ENCODE results near the gene ZYX. TPM values are rescaled to one million over a fixed set of nuclear protein-coding genes. Genes with fewer than 3 reads are reported as not detected.
A peak's percentile ranks its signal among the peaks of the same experiment; 100 is the strongest.

ZYX gene
- total and polyA plus RNA-seq, 2 of the 13 experiments (the other 11 are each of a cell fraction or from before 2014, with no cell fraction given): 9.9 to 13.7 TPM

- no peak overlapping the region for H2AFZ ChIP-seq (ENCODE audit: low read length)
- no peak overlapping the region for H3K4me3 ChIP-seq (replicated peaks in 1 of 3; ENCODE audit: insufficient read depth in 1 of 3, low read depth in 2 of 3, low read length in 3 of 3)
- in situ Hi-C loops (cut with HindIII; ENCODE audit: extremely low pct_ligation_motif_present, low pct_unique_long_range_greater_than_20kb): loop anchor here (25.0 kb wide), 1 partner anchor 525 kb away; the partner anchor contains the start of gene TCAF1
- no TSS peak for BruUV-seq (replicated peaks)
- ChIA-PET CTCF (ENCODE audit: low intra/inter-chr PET ratio, low total read pairs) (no interaction called here), POLR2A (interaction anchor here (1.2 kb wide), 1 partner anchor 124 kb away, joined by 3 read pairs; the partner anchor contains the start of gene GSTK1)
- H3K9me3 ChIP-seq (ENCODE audit: low read length): no peaks in the 10 kb centered on the region
- DNase-seq (ENCODE audit: low spot score): no peak
- H3K79me2 ChIP-seq (ENCODE audit: insufficient read depth, low read length): peaks cover 8% of the 10 kb centered on the region
- peaks cover 69% of the 10 kb centered on the region for H3K4me1 ChIP-seq (ENCODE audit: insufficient read depth, low read length)
- H4K20me1 ChIP-seq (ENCODE audit: insufficient read depth, low read length): peaks cover 9% of the 10 kb centered on the region; the same call in 1 of the 2 replicates
- peak overlapping the region; percentile 27; the same call in 1 of the 2 replicates for H3K4me2 ChIP-seq (ENCODE audit: low read depth, low read length)
- no peak overlapping the region for H3K27ac ChIP-seq (ENCODE audit: extremely low read length, insufficient read depth, low read length)
- no peaks in the 10 kb centered on the region for H3K27me3 ChIP-seq (ENCODE audit: control insufficient read depth in 1 of 2, insufficient read depth in 2 of 2, low read length in 2 of 2)
- intact Hi-C loops (cut with micrococcal nuclease; ENCODE audit: unreplicated experiment): no loop called here
- H3K36me3 ChIP-seq (replicated peaks in 1 of 2; ENCODE audit: control insufficient read depth in 1 of 2, insufficient read depth in 2 of 2, low read length in 2 of 2): peaks cover 11 to 26% of the 10 kb centered on the region in 2 experiments
- WGBS (ENCODE audit: low lambda C conversion rate): 74% methylated on average over 8 of the region's 23 CpGs
- no peak for FAIRE-seq
- no peak overlapping the region for H3K9ac ChIP-seq (ENCODE audit: insufficient read depth, low read depth, low read length)
- peak; percentile 51 for ATAC-seq
- TF ChIP-seq CTCF (CRISPR knock-in tag; IDR thresholded peaks at IDR 0.05): peak; percentile 56
- no peak for TF ChIP-seq ZFP36L1 (CRISPR knock-in tag; IDR thresholded peaks at IDR 0.05)
- TF ChIP-seq ELK4 (CRISPR knock-in tag; IDR thresholded peaks at IDR 0.05; ENCODE audit: borderline replicate concordance): no peak
- no peak for TF ChIP-seq FOSL1 (CRISPR knock-in tag; IDR thresholded peaks at IDR 0.05; ENCODE audit: borderline replicate concordance)
- no peak for TF ChIP-seq GATAD1 (CRISPR knock-in tag; IDR thresholded peaks at IDR 0.05)
- TF ChIP-seq ELF3 (CRISPR knock-in tag; IDR thresholded peaks at IDR 0.05): no peak
- no peak for TF ChIP-seq E2F5 (CRISPR knock-in tag; conservative IDR thresholded peaks at IDR 0.05)
- no peak for TF ChIP-seq ZMYM3 (CRISPR knock-in tag; IDR thresholded peaks at IDR 0.05)
- no peak for TF ChIP-seq ZNF569 (CRISPR knock-in tag; IDR thresholded peaks at IDR 0.05; ENCODE audit: borderline replicate concordance)
- TF ChIP-seq ZHX1 (CRISPR knock-in tag; IDR thresholded peaks at IDR 0.05; ENCODE audit: low read depth): 0 out of 2 replicates have a peak, but pooled peaks have one; percentile 32
- TF ChIP-seq HOXA3 (CRISPR knock-in tag; IDR thresholded peaks at IDR 0.05): peak; percentile 24; the same call in 1 of the 2 replicates
- no peak for TF ChIP-seq KDM5A (IDR thresholded peaks at IDR 0.05; ENCODE audit: borderline replicate concordance, low read length)
These were observed 6.2 kb downstream of the ZYX start for GRCh38 chr7:143387156-143387975.

All from HepG2 (cell line).